ENCODE results near the gene NCKIPSD. TPM values are rescaled to one million over a fixed set of nuclear protein-coding genes. Genes with fewer than 3 reads are reported as not detected.

NCKIPSD gene
- total RNA-seq, 1 donor from 2014 or later, result 45.5 TPM

- H3K4me3 ChIP-seq (ENCODE audit: low read depth, low read length), result no peak overlapping the region
- TF ChIP-seq CTCF (conservative IDR thresholded peaks at IDR 0.05; ENCODE audit: low read depth, low read length), result no peak
- DNase-seq (ENCODE audit: low read depth), result no peak
Measured at GRCh38 chr3:48647714-48648113, 38.0 kb downstream of the NCKIPSD start.

- no peak overlapping the region for H3K4me3 ChIP-seq (ENCODE audit: low read depth, low read length)
- no peak for DNase-seq (ENCODE audit: low read depth)
- no peak for TF ChIP-seq CTCF (conservative IDR thresholded peaks at IDR 0.05; ENCODE audit: low read depth, low read length)
Measured at GRCh38 chr3:48644898-48645760, 40.6 kb downstream of the NCKIPSD start.

GRCh38 chr3:48642605-48643004 lies 43.1 kb downstream of the NCKIPSD start:
- no peak overlapping the region for H3K4me3 ChIP-seq (ENCODE audit: low read depth, low read length)
- TF ChIP-seq CTCF (conservative IDR thresholded peaks at IDR 0.05; ENCODE audit: low read depth, low read length), result no peak
- DNase-seq (ENCODE audit: low read depth), result no peak

GRCh38 chr3:48641396-48641795 lies 44.3 kb downstream of the NCKIPSD start:
- H3K4me3 ChIP-seq (ENCODE audit: low read depth, low read length), result no peak overlapping the region
- no peak for TF ChIP-seq CTCF (conservative IDR thresholded peaks at IDR 0.05; ENCODE audit: low read depth, low read length)
- no peak for DNase-seq (ENCODE audit: low read depth)

- H3K4me3 ChIP-seq (ENCODE audit: low read depth, low read length), result no peak overlapping the region
- TF ChIP-seq CTCF (conservative IDR thresholded peaks at IDR 0.05; ENCODE audit: low read depth, low read length), result no peak
- DNase-seq (ENCODE audit: low read depth), result no peak
Measured at GRCh38 chr3:48639944-48640606, 45.6 kb downstream of the NCKIPSD start.

GRCh38 chr3:48637305-48637704 lies 48.4 kb downstream of the NCKIPSD start:
- no peak overlapping the region for H3K4me3 ChIP-seq (ENCODE audit: low read depth, low read length)
- TF ChIP-seq CTCF (conservative IDR thresholded peaks at IDR 0.05; ENCODE audit: low read depth, low read length), result no peak

More at GRCh38 chr3:48637305-48637704, 48.4 kb downstream of the NCKIPSD start:
- DNase-seq (ENCODE audit: low read depth), result no peak

All from epithelial cell of proximal tubule (primary cell).